Renal cortical epithelial cell (primary cell): ENCODE data around the gene IKZF3. TPM values are rescaled to one million over a fixed set of nuclear protein-coding genes. Genes with fewer than 3 reads are reported as not detected.

Source experiments
- DNase-seq: peaks from one replicate; pipeline ENCODE4 v3.0.0-alpha.2; 2011; ENCODE audit warnings: low read depth
- total RNA-seq: library from RNA; depleted of rRNA; stranded (reverse); fragments of >200 nt; gene quantifications from 2 replicates; pipeline ENCODE4 v1.2.3, GENCODE V29; 2014

Gene IKZF3
- total RNA-seq, 1 donor from 2014 or later: under 0.01 TPM

DNA sequence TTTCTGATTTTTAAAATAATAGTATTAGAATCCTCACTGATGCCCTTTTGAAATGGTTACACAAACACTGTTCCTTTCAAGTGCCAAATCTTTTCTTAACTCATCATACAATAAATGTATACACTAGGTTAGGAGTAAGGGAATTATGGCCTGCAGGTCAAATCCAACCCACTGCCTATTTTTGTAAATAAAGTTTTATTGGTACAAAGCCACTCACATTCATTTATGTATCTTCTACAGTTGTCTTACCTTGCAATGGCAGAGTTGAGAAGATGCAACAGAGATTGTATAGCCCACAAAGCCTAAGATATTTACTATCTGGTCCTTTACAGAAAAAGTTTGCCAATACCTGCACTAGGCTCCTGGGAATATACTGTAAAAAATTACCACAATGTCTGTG lies 47.8 kb downstream of the IKZF3 start:
- DNase-seq: no peak

DNA sequence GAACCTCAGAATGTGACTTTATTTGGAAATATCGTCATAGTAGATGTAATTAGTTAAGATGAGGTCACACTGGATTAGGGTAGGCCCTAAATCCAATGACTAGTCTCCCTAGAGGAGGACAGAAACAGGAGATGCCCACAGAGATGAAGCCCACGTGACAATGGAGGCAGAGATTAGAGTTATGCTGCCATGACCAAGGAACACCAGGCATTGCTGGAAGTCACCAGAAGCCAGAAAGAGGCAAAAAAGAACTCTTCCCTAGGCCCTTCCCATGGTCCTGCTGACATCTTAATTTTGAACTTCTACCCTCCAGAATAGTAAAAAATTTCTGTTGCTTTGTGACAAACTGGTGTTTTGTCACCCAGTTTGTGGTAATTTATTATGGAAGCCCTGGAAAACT lies 49.6 kb downstream of the IKZF3 start:
- no peak for DNase-seq

DNA sequence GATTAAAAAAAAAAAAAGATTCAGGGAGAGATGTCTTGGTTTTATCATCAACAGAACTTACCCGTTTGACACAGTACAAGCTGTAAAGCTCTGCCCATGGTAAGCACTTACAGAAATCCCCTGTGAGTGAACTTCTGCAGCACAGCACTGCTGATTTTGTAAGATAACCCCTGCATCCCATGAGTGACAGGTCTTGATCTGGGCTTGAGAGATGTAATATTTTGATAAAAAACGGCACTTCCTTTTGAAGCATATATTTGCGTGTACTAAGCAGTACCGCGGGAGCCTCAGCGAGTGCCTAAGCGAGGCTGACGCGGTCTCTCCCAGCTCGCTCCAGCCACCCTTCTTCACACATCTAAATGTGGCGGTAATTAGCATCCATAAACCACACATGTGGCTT lies 50.5 kb downstream of the IKZF3 start:
- no peak for DNase-seq

DNA sequence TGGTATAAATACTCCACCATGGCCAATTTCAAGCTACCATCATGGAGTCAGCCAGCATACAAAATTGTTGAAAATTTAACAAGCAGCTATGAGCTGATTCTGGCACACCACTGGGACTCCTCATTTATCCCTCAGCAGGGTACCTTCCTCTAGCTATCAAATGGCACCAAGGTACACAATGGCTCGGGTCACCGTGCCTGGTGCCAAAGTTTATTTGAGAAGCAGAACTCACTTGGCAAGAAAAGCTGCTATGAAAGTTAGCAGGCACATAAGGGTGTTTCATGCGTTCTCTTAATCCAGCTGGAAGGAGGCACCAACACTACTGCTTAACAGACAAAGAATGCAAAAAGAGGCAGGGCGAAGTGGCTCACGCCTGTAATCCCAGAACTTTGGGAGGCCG lies 51.6 kb downstream of the IKZF3 start:
- no peak for DNase-seq

DNA sequence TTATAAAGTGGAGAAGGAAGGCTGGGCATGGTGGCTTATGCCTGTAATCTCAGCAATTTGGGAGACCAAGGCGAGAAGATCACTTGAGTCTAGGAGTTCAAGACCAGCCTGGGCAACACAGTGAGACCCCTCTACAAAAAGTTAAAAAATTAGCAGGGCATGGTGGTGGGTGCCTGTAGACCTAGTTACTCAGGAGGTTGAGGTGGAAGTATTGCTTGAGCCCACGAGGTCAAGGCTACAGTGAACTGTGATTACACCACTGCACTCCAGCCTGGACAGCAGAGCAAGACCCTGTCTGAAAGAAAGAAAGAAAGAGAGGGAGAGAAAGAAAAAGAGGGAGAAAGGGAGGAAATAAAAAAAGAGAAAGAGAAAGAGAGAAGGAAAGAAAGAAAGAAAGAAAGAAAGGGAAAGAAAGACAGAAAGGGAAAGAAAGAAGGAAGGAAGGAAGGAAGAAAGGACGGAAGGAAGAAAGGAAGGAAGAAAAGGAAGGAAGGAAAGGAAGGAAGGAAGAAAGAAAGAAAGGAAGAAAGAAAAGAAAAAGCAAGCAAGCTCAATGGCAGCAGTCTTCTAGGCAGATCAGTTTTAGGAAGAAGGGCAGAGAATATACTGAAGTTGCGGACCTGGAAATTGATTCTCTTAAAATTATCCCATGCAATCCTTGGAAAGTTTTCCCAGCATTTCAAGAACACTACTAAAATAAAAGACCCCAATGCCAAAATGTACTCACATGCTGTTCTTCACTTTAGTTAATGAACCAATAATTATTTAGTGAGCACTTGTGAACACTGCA lies 53.0 kb downstream of the IKZF3 start:
- no peak for DNase-seq

DNA sequence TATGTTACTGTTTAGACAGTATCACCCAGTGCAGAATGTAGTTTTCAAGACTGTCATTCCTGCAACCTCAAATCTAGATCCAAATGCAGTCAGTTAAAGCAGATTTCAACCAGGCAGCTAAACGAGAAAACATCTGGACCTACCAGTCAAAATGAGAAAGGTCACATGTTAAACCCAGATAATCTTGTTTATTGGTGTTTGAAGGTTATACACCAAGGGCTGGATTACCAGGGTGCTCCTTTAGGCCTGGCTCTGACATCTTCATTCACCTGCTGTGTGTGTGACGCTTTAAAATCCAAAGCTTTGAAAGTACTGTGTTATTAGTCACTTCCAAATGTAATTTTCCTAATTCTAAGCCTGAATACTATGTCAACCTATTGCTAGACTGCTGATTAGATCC lies 54.9 kb downstream of the IKZF3 start:
- DNase-seq: no peak

DNA sequence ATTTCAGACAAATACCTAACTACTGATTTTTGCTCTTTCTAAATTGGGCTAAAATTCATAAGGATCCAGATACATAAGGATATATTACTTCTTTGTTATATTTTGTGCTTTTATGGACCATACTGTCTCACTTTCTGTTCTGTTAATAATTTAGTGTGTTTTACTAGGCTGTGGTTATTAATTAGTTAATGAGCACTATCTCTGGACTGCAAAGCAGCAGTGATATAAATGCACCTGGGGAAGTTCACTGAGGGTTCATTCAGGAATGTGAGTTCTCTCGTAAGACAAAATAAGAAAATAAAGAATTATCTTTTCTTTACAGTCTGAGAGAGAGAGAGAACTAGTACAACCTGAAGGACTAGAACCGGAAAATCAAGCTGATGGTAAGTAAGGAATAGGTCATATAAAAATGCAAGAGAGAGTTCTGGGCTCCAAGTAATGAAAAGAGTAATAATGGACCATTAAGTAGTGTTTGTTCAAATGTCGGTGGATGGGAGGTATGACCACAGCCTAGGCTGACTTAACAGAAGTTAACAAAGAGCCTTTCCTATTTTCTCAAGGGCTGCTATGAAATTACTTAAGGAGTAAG lies 55.6 kb downstream of the IKZF3 start:
- DNase-seq: peak; percentile 25

DNA sequence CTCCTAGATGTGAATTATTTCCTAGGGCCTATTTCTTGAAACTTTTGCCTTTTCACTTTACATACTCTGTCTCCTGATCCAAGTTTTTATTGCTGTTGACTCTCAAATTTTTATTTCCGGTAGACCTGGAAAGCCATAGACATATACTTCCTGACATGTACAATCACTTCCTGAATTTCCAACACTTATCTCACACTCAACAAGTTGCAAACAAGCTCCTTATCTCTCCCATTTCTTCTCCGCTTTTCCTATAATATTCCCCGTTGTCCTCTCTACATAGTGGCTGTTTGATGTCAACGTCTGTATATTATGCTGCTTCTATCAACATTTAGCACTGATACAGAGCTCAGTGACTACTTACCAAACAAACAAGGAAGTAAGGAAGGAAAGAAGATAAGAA lies 59.3 kb downstream of the IKZF3 start:
- DNase-seq: no peak

DNA sequence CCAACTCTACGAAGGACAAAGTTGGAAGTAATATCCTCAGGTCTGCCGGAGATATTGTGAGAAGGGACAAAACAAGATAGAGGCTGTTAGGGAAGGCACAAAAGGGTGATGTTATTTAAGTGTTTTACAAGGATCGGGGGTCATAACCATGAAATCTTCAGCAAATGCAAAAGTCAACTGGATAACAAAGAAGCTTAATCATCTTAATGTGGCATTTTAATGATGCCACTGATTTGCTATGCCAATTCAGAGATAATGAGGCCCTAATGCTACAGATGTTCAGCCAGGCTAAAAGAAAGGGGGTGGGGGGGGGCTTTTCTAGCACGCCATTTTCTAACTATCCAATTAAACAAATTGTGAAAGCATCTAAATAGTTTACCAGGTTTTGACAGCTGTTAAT lies 63.1 kb downstream of the IKZF3 start:
- no peak for DNase-seq

DNA sequence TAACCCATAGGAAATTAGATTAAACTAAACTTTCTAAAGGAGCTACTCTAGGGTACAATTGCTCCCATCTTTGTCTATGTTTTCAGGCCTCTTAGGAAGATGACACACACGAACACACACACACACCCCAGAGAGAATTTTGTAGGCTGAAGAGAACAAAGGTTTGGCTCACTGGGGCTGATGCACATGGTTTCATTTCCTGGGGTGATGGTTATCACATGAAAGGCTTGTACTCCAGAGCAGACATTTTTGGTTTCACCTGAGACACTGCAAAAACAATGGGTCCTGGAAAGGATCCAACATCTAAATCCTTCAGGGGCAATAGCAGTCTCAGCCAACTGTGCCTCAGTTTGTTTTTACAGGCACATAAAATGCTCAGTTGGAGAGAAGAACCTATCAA lies 63.6 kb downstream of the IKZF3 start:
- DNase-seq: peak; percentile 36

DNA sequence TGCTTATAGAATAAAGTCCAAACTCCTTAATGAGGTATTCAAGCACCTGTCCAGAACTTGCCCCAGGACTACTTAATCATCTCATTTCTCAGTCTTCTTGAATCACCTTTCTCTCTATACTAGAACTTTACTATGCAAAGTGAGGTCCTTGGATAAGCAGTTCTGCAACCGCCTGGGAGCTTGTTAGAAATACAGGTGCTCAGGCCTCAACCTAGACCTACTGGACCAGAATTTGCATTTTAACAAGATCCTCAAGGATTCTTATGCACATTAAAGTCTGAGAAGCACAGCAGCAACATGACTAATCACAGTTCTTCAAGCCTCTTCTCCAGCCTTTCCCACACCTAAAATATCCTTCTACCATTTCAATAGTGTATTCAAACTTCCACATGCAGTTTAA lies 64.7 kb downstream of the IKZF3 start:
- DNase-seq: no peak

DNA sequence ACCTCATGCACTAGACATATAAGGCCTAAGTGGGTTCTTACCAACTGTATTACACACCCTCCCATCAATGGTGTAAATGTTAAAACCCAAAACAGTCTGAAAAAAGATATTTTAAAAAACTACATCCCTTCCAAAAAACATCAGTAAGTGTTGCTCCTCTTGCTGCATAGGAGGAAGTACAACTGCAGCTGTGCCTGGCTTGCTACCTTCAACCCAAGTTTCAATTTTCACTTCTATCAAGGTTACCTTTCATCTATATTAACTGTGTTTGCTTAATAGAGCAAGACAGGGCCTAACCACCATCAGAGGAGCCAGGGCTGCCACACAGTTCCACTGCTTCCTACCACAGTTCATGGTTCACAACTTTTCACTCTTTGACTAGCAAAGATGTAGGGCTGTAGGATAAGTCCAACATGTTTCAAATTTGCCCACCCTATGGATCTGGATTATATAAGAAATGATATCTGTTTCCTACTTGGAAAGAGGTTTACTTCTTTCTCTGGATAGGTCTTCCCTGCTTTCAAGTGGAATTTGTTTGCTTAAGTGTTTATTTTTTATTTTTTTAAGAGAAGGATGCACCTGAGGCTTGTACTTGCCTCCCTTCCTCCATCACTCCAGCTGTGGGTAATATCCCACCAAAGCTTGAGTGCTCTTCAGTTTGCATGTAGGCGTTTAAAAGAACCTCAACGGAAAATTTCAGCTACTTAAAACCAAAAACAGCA lies 69.7 kb downstream of the IKZF3 start:
- peak; percentile 19 for DNase-seq

DNA sequence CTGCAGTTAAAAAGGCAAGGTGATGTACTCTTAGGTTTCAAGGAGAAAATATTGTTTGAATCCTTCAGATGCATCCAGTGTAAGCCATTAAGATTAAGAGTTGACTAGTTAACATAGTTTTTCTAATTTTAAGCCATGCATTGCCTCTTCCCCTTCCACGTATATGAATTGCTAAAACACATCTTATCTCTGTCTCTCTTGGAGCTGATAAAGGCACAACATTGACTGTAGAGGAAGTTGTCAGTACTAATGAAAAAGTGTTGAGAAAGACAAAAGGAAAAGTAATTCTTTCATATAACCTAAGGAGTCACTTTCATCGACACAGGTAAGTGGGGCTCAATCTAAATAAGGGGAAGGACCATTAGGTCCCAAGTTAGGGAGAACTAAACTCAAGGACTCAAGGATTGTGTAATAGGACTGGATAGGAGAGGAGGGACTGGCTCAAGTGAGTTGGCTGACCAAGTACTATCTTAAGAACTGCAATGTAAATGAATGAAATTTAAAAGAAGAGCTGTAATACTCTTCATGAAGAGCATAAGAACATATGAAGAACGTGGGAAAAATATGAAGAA lies 70.7 kb downstream of the IKZF3 start:
- no peak for DNase-seq

DNA sequence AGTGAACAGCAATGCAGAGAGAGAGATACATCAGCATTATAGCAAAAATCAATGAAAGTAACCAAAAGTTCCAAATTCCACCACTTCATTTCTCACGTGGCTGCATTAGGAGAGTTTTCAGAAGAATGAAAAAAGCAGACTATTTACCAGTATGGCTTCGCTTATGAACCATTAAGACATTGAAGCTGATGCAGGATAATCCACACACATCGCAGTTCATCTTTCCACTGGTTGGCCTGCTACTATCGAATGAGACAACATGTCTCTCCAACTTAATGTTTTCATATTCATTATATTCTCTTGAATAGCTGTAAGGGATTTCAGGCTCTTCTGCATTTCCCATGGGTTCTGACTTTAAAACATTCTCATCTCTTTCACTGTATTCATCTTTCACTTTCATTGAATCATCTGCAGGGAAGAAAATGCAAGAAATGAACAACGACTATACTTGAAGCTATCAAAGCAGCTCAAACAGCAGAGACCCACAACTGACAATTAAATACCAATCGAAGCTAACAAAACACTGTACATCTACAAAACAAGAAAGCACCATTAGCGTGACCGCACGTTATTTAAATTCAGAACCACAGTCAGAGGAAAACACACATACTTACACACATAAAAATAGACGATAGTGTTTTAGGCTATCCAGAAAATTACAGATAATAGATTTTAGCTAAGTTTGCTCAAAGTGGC lies 71.4 kb downstream of the IKZF3 start:
- no peak for DNase-seq

DNA sequence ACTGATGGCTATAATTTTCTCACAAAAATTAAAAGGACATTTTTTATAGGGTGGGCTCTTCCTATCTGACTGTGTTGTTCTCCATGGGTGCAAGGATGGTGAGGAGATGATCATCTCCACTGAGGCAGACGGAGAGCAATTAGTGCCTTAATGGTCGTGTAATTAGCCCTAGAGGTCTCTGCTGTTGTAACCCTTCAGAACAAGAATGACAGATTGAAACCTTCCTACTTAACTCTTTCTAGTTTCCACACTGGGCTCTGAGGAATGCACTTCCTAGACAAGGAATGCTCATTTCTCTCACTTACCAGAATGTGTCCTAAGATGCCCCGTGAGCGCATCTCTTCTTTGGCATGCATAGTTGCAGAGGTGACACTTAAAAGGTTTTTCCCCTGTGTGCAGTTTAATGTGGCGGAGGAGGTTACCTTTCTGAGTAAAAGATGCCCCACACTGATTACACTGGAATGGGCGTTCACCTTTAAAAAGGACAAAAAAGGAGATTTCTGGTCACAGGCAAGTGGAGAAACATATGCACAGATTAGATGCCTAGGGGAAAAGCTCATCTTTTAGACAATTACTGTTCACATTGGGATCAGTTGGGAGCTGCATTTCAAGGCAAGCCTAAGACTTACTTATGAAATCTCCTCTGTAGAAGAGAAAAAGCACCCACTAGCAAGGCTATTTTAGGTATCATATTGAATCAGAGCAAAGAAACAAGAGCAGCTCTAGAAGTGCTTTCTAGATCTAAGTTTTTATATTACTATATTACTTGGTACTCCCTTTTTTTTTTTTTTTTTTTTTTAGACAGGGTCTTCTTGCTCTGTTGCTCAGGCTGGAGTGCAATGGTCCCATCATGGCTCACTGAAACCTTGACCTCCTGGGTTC lies 72.8 kb downstream of the IKZF3 start:
- DNase-seq: no peak

DNA sequence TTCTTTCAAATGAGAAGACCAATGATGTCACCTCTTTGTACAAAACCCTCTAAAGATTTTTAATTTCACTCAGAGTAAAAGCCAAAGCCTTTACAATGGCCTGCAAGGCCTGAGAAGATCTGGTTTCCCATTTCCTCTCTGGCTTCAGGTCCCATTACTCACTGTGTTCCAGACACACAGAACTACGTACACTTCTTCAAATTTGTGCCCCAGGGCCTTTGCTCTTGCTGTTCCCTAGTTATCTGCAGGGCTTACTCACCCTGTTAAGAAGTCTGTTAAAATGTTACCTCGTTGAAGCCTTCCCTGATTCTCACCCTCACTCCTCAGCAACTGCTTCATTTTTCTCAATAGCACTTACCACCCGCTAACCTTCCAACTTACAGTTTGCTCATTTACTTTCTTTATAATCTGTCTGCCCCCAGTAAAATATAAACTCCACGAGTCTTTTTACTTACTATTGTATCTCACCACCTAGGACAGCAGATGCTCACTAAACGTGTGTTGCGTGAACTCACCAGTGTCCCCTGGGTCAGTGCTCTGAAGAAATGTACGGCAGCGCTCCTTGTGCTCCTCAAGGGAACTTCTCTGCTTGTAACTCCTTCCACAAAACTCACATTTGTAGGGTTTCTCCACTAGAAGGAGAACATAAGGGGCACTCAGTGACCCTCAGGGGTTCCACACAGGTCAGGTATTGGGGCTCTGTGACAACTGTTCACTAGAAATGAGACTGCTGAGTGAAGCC lies 76.2 kb downstream of the IKZF3 start:
- peak; percentile 24 for DNase-seq

DNA sequence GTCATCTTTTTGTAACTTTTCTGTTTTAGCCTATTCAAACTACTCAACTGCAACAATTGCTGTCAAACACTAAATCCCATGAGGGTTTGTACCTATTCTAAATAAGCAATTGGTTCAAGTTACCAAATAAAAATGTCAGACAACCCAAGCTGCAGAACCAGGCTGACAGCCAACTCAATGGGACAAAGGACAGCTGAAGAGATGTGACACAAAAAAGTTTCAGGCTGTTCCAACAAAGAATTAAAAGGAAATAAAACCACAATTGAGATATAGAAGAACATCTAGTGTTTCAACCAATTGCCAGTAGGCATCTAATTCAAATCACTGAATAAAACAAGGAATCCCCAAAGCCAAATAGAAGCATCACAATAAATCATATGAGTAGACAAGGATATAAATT lies 77.1 kb downstream of the IKZF3 start:
- no peak for DNase-seq

DNA sequence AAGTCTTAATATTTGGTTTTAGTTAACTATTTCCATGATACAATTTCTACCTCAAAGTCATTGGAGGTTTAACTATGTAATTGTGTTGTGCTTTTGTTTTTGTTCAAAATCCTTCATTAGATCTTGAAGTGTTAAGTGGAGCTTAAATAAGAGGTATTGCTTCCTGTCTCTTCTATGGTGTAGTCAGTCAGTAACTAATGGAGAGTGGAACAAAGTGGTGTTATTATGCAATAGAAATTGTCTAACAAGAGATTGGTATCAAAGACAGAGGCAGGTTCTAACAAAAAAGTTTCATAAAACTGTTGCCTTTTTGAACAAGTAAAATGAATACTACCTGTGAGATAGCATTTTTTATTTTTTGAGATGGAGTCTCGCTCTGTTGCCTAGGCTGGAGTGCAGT lies 81.1 kb downstream of the IKZF3 start:
- no peak for DNase-seq

DNA sequence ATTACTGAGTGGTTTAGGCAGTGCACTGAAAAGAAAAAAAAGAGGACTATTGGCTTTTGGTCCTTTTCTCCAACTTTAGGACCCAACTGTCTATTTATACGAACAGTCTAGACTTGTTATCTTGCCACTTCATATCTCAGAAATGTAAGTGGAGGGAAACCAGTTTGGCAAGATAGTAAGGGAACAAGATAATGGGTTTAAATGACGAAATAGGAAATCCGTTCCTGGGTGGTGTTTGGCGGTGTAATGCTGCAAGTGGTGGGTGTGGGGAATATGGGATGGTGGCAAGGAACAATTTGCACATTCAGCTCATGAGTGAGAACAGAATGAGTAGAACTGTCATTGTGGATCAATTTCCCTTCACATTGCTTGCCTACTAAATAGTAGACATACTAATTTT lies 81.6 kb downstream of the IKZF3 start:
- DNase-seq: no peak

DNA sequence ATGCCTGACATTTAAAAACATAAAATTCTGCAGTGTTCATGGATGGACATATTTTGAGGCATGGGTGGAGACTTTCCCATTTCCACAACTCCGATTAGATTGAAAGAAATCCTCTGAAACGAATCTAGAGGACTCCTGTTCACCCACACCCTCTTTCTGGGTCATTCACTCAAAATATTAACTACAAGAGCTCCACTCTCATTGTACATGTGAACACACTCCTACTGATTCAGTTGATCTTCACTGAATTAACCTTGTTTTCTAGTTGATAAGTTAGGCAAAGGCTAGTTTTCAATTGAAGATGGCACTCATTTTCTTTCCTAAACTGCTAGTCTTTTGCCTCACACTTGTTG lies 82.3 kb downstream of the IKZF3 start:
- no peak for DNase-seq
